ENCODE measurements around the gene PLIN1.
A peak's percentile ranks its signal among the peaks of the same experiment; 100 is the strongest.

The PLIN1 gene

GRCh38 chr15:89654301-89654761, 24.8 kb downstream of the PLIN1 start:
- DNase-seq (ENCODE audit: low read depth, low spot score), result peak; percentile 26

- DNase-seq (ENCODE audit: low read depth, low spot score), result no peak
These were observed 25.6 kb downstream of the PLIN1 start for GRCh38 chr15:89653578-89653977.

GRCh38 chr15:89652666-89653065, 26.5 kb downstream of the PLIN1 start:
- no peak for DNase-seq (ENCODE audit: low read depth, low spot score)

- DNase-seq (ENCODE audit: low read depth, low spot score), result no peak
These were observed 27.0 kb downstream of the PLIN1 start for GRCh38 chr15:89652131-89652530.

- no peak for DNase-seq (ENCODE audit: low read depth, low spot score)
These were observed 29.5 kb downstream of the PLIN1 start for GRCh38 chr15:89649716-89650115.

GRCh38 chr15:89649013-89649625, 30.0 kb downstream of the PLIN1 start:
- no peak for DNase-seq (ENCODE audit: low read depth, low spot score)

GRCh38 chr15:89648106-89649012, 30.8 kb downstream of the PLIN1 start:
- DNase-seq (ENCODE audit: low read depth, low spot score), result no peak

GRCh38 chr15:89647191-89647851, 31.8 kb downstream of the PLIN1 start:
- DNase-seq (ENCODE audit: low read depth, low spot score), result peak; percentile 81

- no peak for DNase-seq (ENCODE audit: low read depth, low spot score)
These were observed 32.6 kb downstream of the PLIN1 start for GRCh38 chr15:89646416-89647141.

- no peak for DNase-seq (ENCODE audit: low read depth, low spot score)
These were observed 33.5 kb downstream of the PLIN1 start for GRCh38 chr15:89645680-89646079.

- no peak for DNase-seq (ENCODE audit: low read depth, low spot score)
These were observed 37.1 kb downstream of the PLIN1 start for GRCh38 chr15:89642106-89642505.

GRCh38 chr15:89641053-89641452, 38.1 kb downstream of the PLIN1 start:
- DNase-seq (ENCODE audit: low read depth, low spot score), result no peak

- no peak for DNase-seq (ENCODE audit: low read depth, low spot score)
These were observed 38.9 kb downstream of the PLIN1 start for GRCh38 chr15:89640245-89640644.

GRCh38 chr15:89633585-89633984, 45.6 kb downstream of the PLIN1 start:
- no peak for DNase-seq (ENCODE audit: low read depth, low spot score)

GRCh38 chr15:89632563-89633430, 46.4 kb downstream of the PLIN1 start:
- DNase-seq (ENCODE audit: low read depth, low spot score), result no peak

GRCh38 chr15:89631902-89632264, 47.3 kb downstream of the PLIN1 start:
- DNase-seq (ENCODE audit: low read depth, low spot score), result no peak

GRCh38 chr15:89630974-89631901, 47.9 kb downstream of the PLIN1 start:
- no peak for DNase-seq (ENCODE audit: low read depth, low spot score)

- no peak for DNase-seq (ENCODE audit: low read depth, low spot score)
These were observed 48.9 kb downstream of the PLIN1 start for GRCh38 chr15:89630260-89630659.

GRCh38 chr15:89629829-89630228, 49.3 kb downstream of the PLIN1 start:
- DNase-seq (ENCODE audit: low read depth, low spot score), result no peak
